Stomach (tissue), 9 donors: Measurements from ENCODE around the gene BNC2. TPM values are rescaled to one million over a fixed set of nuclear protein-coding genes. Genes with fewer than 3 reads are reported as not detected.

Experiments used
- DNase-seq, 2 donors: peaks; one replicate each; pipeline versions ENCODE4 v3.0.0 to v3.0.0-alpha.2; 2013 to 2019
- H3K27ac ChIP-seq, 5 donors: fragments of 200-600 bp in 4 of 5; sonication (generic) in 4 of 5; one replicate each; pipeline ENCODE4 v1.5.1; 2013 to 2019; ENCODE audit warnings: mild to moderate bottlenecking in 1 of 5, moderate library complexity in 1 of 5
- H3K27me3 ChIP-seq, 3 donors: fragments of 200-600 bp; sonication (generic); one replicate each; pipeline ENCODE4 v1.5.1; 2017 to 2019; ENCODE audit warnings: mixed run types in 1 of 3
- H3K36me3 ChIP-seq, 4 donors: fragments of 200-600 bp; sonication (generic); 1 replicate in 3 of 4; 2 replicates in 1 of 4; pipeline ENCODE4 v1.5.1; 2016 to 2019
- H3K4me1 ChIP-seq, 4 donors: fragments of 200-600 bp; sonication (generic); one replicate each; pipeline ENCODE4 v1.5.1; 2016 to 2019
- H3K4me3 ChIP-seq, 4 donors: fragments of 200-600 bp; sonication (generic) in 3 of 4; one replicate each; pipeline ENCODE4 v1.5.1; 2016 to 2019; ENCODE audit warnings: mild to moderate bottlenecking in 1 of 4
- H3K9me3 ChIP-seq, 4 donors: fragments of 200-600 bp; sonication (generic); one replicate each; pipeline ENCODE4 v1.5.1; 2016 to 2019
- CTCF ChIP-seq, 7 experiments: fragments of 450-650 bp in 4 of 7; fragments of 200-600 bp in 3 of 7; sonication (generic) in 3 of 7; IDR thresholded peaks; one replicate each; pipeline ENCODE4 v1.5.1; 2016 to 2019; ENCODE audit warnings: antibody characterized with exemption in 7 of 7, control low read depth in 2 of 7, mild to moderate bottlenecking in 1 of 7
- EP300 ChIP-seq: sonication (generic); formaldehyde crosslinking; IDR thresholded peaks from one replicate; pipeline ENCODE4 v1.6.1; 2017; ENCODE audit warnings: antibody characterized with exemption
- POLR2A ChIP-seq, 4 donors: fragments of 450-650 bp; IDR thresholded peaks; one replicate each; pipeline ENCODE4 v1.6.1; 2016; ENCODE audit warnings: antibody characterized with exemption in 4 of 4, control low read depth in 2 of 4, mild to moderate bottlenecking in 1 of 4, moderate library complexity in 1 of 4
- POLR2AphosphoS5 ChIP-seq, 3 donors: sonication (generic); formaldehyde crosslinking; IDR thresholded peaks; one replicate each; pipeline ENCODE4 v1.6.1; 2016; ENCODE audit warnings: antibody characterized with exemption in 3 of 3
- WGBS, 5 donors: extraction: QIAGEN DNeasy Blood & Tissue Kit in 3 of 5; methylation state at CpG; one replicate each; pipeline versions ENCODE4 v1.1.5 to v1.1.7; 2013 to 2018; 5-methylcytosine and 5-hydroxymethylcytosine counted together
- intact Hi-C: fragments of 100-400 bp; cut with DNase I; formaldehyde crosslinking; loops from one replicate; pipeline ENCODE4 v1.15.1; 2023; ENCODE audit warnings: low total_unique reads
- polyA plus RNA-seq, 3 donors: library from polyadenylated mRNA; stranded (reverse); fragments of 200-250 nt; gene quantifications; one replicate each; pipeline ENCODE4 v1.2.3, GENCODE V29; 2013
- total RNA-seq, 5 donors: library from RNA; depleted of rRNA; stranded (reverse); fragments of >200 nt; gene quantifications; one replicate each; pipeline versions ENCODE4 v1.1.0 to v1.2.3, GENCODE V29; 2014 to 2016
- donor health status: healthy with polysubstance abuse.
- donor health status: Bipolar disorder and iron deficiency.
- donor health status: healthy.

The BNC2 gene
- total and polyA plus RNA-seq, 8 donors = 1.1 to 60.7 (median 7.6) TPM

- no peaks in the 10 kb centered on the region for H3K36me3 ChIP-seq
- H3K4me1 ChIP-seq = no peaks in the 10 kb centered on the region
- H3K9me3 ChIP-seq = peaks cover 0 to 6% (median 2%) of the 10 kb centered on the region in 4 donors
- intact Hi-C loops = no loop called here
- no peaks in the 10 kb centered on the region for H3K27me3 ChIP-seq
- no peak for DNase-seq
- TF ChIP-seq EP300 (no peak), POLR2AphosphoS5 (IDR thresholded peaks at IDR 0.05) (no peak), POLR2A (IDR thresholded peaks at IDR 0.05) (no peak), CTCF (IDR thresholded peaks at IDR 0.05) (no peak)
- H3K4me3 ChIP-seq = no peak overlapping the region
- no peak overlapping the region for H3K27ac ChIP-seq
Measured at GRCh38 chr9:16385590-16385989, 484.9 kb downstream of the BNC2 start.

GRCh38 chr9:16384993-16385392, 485.5 kb downstream of the BNC2 start:
- Histone ChIP-seq H3K27ac (no peak overlapping the region), H3K27me3 (no peaks in the 10 kb centered on the region), H3K4me3 (no peak overlapping the region), H3K36me3 (no peaks in the 10 kb centered on the region), H3K4me1 (no peaks in the 10 kb centered on the region), H3K9me3 (peaks cover 0 to 6% (median 2%) of the 10 kb centered on the region in 4 donors)
- intact Hi-C loops = no loop called here
- TF ChIP-seq EP300 = no peak
- WGBS, 5 donors = 79 to 91% (median 81%) methylated on average over 6 of the region's 6 CpGs
- no peak for DNase-seq

GRCh38 chr9:16377311-16377710, 493.2 kb downstream of the BNC2 start:
- TF ChIP-seq EP300 (no peak), POLR2AphosphoS5 (IDR thresholded peaks at IDR 0.05) (no peak), CTCF (IDR thresholded peaks at IDR 0.05) (no peak), POLR2A (IDR thresholded peaks at IDR 0.05) (no peak)
- no peak for DNase-seq
- H3K27ac ChIP-seq = no peak overlapping the region
- H3K4me3 ChIP-seq = no peak overlapping the region
- H3K9me3 ChIP-seq = peaks cover 0 to 8% (median 2%) of the 10 kb centered on the region in 4 donors
- intact Hi-C loops = no loop called here
- no peaks in the 10 kb centered on the region for H3K27me3 ChIP-seq
- no peaks in the 10 kb centered on the region for H3K36me3 ChIP-seq
- WGBS, 5 donors = 83 to 85% (median 84%) methylated on average over 4 of the region's 4 CpGs
- no peaks in the 10 kb centered on the region for H3K4me1 ChIP-seq

GRCh38 chr9:16371306-16371705, 499.2 kb downstream of the BNC2 start:
- Histone ChIP-seq H3K4me3 (no peak overlapping the region), H3K27ac (no peak overlapping the region), H3K36me3 (no peaks in the 10 kb centered on the region), H3K9me3 (no peaks in the 10 kb centered on the region), H3K4me1 (no peaks in the 10 kb centered on the region), H3K27me3 (no peaks in the 10 kb centered on the region)
- TF ChIP-seq CTCF (IDR thresholded peaks at IDR 0.05) (no peak), POLR2A (IDR thresholded peaks at IDR 0.05) (no peak), POLR2AphosphoS5 (IDR thresholded peaks at IDR 0.05) (no peak), EP300 (no peak)
- WGBS, 5 donors = 86 to 97% (median 89%) methylated on average over 2 to 4 of the region's 4 CpGs
- intact Hi-C loops = no loop called here
- no peak for DNase-seq

- no peak overlapping the region for H3K27ac ChIP-seq
- intact Hi-C loops = no loop called here
- no peaks in the 10 kb centered on the region for H3K4me1 ChIP-seq
- TF ChIP-seq POLR2AphosphoS5 (IDR thresholded peaks at IDR 0.05) = no peak
- no peak for TF ChIP-seq POLR2A (IDR thresholded peaks at IDR 0.05)
- H3K4me3 ChIP-seq = no peak overlapping the region
- H3K9me3 ChIP-seq = no peaks in the 10 kb centered on the region
- no peak for DNase-seq
- H3K27me3 ChIP-seq = no peaks in the 10 kb centered on the region
- 89 to 94% (median 93%) methylated on average over 13 of the region's 13 CpGs for WGBS, 5 donors
- no peaks in the 10 kb centered on the region for H3K36me3 ChIP-seq
Measured at GRCh38 chr9:16370647-16371046, 499.8 kb downstream of the BNC2 start.
